NB4 (cell line): ENCODE measurements around the gene PPM1L.

Experiments used
- MYC ChIP-seq: IDR thresholded peaks from 2 replicates; pipeline ENCODE4 v1.6.1; 2011; ENCODE audit warnings: low read depth, low read length
- POLR2A ChIP-seq: IDR thresholded peaks from 2 replicates; pipeline ENCODE4 v1.6.1; 2011; ENCODE audit warnings: mild to moderate bottlenecking; ENCODE audit not compliant: insufficient read length; ENCODE audit errors: extremely low read depth
- TF ChIP-seq, protein P1 (sequence below): IDR thresholded peaks from one replicate; pipeline ENCODE4 v1.5.1; 2012; ENCODE audit warnings: low read depth, low read length
- TF ChIP-seq, protein P2 (sequence below): IDR thresholded peaks from 2 replicates; pipeline ENCODE4 v1.6.1; 2011; ENCODE audit warnings: low read depth, low read length

DNA sequence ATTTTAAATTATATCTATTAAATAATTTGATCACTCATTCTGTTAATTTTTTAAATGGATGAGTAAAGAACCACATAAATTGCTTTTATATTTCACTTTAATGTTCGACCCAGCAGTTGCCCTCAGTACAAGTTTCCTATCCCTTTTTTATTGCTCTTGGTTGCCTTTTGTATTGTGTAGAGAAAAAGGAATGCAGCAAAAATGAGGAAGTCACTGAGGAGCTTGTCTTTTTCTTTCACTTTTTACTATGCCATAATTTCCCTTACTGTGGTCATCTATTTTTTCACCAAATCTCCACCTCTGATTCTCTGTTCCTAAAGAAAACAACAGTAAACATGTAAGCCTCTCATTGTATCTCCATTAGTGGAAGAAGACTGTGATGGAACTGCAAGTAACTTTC lies 226.5 kb downstream of the PPM1L start:
- TF ChIP-seq, protein P1, sequence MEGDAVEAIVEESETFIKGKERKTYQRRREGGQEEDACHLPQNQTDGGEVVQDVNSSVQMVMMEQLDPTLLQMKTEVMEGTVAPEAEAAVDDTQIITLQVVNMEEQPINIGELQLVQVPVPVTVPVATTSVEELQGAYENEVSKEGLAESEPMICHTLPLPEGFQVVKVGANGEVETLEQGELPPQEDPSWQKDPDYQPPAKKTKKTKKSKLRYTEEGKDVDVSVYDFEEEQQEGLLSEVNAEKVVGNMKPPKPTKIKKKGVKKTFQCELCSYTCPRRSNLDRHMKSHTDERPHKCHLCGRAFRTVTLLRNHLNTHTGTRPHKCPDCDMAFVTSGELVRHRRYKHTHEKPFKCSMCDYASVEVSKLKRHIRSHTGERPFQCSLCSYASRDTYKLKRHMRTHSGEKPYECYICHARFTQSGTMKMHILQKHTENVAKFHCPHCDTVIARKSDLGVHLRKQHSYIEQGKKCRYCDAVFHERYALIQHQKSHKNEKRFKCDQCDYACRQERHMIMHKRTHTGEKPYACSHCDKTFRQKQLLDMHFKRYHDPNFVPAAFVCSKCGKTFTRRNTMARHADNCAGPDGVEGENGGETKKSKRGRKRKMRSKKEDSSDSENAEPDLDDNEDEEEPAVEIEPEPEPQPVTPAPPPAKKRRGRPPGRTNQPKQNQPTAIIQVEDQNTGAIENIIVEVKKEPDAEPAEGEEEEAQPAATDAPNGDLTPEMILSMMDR = no peak
- no peak for TF ChIP-seq POLR2A
- TF ChIP-seq, protein P2, sequence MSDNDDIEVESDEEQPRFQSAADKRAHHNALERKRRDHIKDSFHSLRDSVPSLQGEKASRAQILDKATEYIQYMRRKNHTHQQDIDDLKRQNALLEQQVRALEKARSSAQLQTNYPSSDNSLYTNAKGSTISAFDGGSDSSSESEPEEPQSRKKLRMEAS = no peak
- TF ChIP-seq MYC = no peak
